GM23248 (cell line): ENCODE data around the gene CEBPZOS. TPM values are rescaled to one million over a fixed set of nuclear protein-coding genes. Genes with fewer than 3 reads are reported as not detected.

Source experiments
- DNase-seq: peaks from one replicate; pipeline ENCODE4 v3.0.0-alpha.2; 2015
- H2AFZ ChIP-seq: fragments of 200-600 bp; sonication (generic); 2 replicates; pipeline ENCODE4 v1.6.1; 2016; ENCODE audit warnings: antibody characterized with exemption
- H3F3A ChIP-seq: fragments of 200-600 bp; sonication (generic); 2 replicates; pipeline ENCODE4 v1.6.1; 2016; ENCODE audit warnings: mild to moderate bottlenecking, antibody characterized with exemption, mixed run types; ENCODE audit not compliant: insufficient read depth
- H3K27ac ChIP-seq: fragments of 200-600 bp; sonication (generic); 2 replicates; pipeline ENCODE4 v1.5.1; 2016; ENCODE audit warnings: mild to moderate bottlenecking
- H3K27me3 ChIP-seq: fragments of 200-600 bp; sonication (generic); replicated peaks from 2 replicates; pipeline ENCODE4 v1.6.1; 2016; ENCODE audit warnings: mild to moderate bottlenecking; ENCODE audit not compliant: insufficient read depth
- H3K36me3 ChIP-seq: fragments of 200-600 bp; sonication (generic); 2 replicates; pipeline ENCODE4 v1.6.1; 2016; ENCODE audit warnings: low read depth, mild to moderate bottlenecking
- H3K4me1 ChIP-seq: fragments of 200-600 bp; sonication (generic); 2 replicates; pipeline ENCODE4 v1.6.1; 2016; ENCODE audit warnings: mild to moderate bottlenecking; ENCODE audit not compliant: insufficient read depth
- H3K4me2 ChIP-seq: fragments of 200-600 bp; sonication (generic); one replicate; pipeline ENCODE4 v1.6.1; 2016; ENCODE audit warnings: mild to moderate bottlenecking; ENCODE audit not compliant: unreplicated experiment
- H3K4me3 ChIP-seq: fragments of 200-600 bp; sonication (generic); 2 replicates; pipeline ENCODE4 v1.5.1; 2016; ENCODE audit warnings: mild to moderate bottlenecking
- H3K79me2 ChIP-seq: fragments of 200-600 bp; sonication (generic); 2 replicates; pipeline ENCODE4 v1.6.1; 2016; ENCODE audit warnings: mild to moderate bottlenecking; ENCODE audit not compliant: insufficient read depth
- H3K9ac ChIP-seq: fragments of 200-600 bp; sonication (generic); 2 replicates; pipeline ENCODE4 v1.6.1; 2016; ENCODE audit warnings: mild to moderate bottlenecking
- H3K9me2 ChIP-seq: fragments of 200-600 bp; sonication (generic); 2 replicates; pipeline ENCODE4 v1.6.1; 2016; ENCODE audit warnings: mixed run types, mild to moderate bottlenecking, moderate library complexity; ENCODE audit not compliant: insufficient read depth
- H3K9me3 ChIP-seq: fragments of 200-600 bp; sonication (generic); one replicate; pipeline ENCODE4 v1.6.1; 2017; ENCODE audit warnings: low read depth
- H4K20me1 ChIP-seq: fragments of 200-600 bp; sonication (generic); 2 replicates; pipeline ENCODE4 v1.6.0; 2016; ENCODE audit not compliant: insufficient read depth
- EZH2 ChIP-seq: fragments of 200-600 bp; sonication (generic); IDR thresholded peaks from 2 replicates; pipeline ENCODE4 v1.6.1; 2018; ENCODE audit warnings: antibody characterized with exemption, mild to moderate bottlenecking; ENCODE audit not compliant: insufficient read depth, poor library complexity, severe bottlenecking
- EZH2phosphoT487 ChIP-seq: fragments of 200-600 bp; sonication (generic); IDR thresholded peaks from 2 replicates; pipeline ENCODE4 v1.6.1; 2018; ENCODE audit warnings: antibody characterized with exemption, moderate library complexity, mild to moderate bottlenecking, low read depth; ENCODE audit not compliant: insufficient read depth
- WGBS, 2 experiments: methylation state at CpG; one replicate each; pipeline ENCODE4 v1.1.6; 2015 to 2017; ENCODE audit warnings: low lambda C conversion rate in 2 of 2, low coverage in 1 of 2; ENCODE audit errors: missing lambda C conversion rate in 2 of 2; 5-methylcytosine and 5-hydroxymethylcytosine counted together
- in situ Hi-C: fragments of 300-500 bp; cut with MboI; formaldehyde crosslinking; loops from 2 replicates; pipeline ENCODE4 v1.15.0; 2020
- polyA plus RNA-seq: library from polyadenylated mRNA; unstranded; fragments of >200 nt; fragmentation: Nextera tagmentation; extraction: Ambion mirVana; gene quantifications from 2 replicates; pipeline ENCODE4 v1.2.1, GENCODE V29; 2016
- total RNA-seq: library from RNA; depleted of rRNA; stranded (reverse); fragments of >200 nt; shearing (Covaris generic); gene quantifications from 2 replicates; pipeline ENCODE4 v1.2.3, GENCODE V29; 2014; rRNA removed

Gene CEBPZOS
- total and polyA plus RNA-seq, 2 experiments from 2014 or later = 19.0 to 39.9 TPM

DNA sequence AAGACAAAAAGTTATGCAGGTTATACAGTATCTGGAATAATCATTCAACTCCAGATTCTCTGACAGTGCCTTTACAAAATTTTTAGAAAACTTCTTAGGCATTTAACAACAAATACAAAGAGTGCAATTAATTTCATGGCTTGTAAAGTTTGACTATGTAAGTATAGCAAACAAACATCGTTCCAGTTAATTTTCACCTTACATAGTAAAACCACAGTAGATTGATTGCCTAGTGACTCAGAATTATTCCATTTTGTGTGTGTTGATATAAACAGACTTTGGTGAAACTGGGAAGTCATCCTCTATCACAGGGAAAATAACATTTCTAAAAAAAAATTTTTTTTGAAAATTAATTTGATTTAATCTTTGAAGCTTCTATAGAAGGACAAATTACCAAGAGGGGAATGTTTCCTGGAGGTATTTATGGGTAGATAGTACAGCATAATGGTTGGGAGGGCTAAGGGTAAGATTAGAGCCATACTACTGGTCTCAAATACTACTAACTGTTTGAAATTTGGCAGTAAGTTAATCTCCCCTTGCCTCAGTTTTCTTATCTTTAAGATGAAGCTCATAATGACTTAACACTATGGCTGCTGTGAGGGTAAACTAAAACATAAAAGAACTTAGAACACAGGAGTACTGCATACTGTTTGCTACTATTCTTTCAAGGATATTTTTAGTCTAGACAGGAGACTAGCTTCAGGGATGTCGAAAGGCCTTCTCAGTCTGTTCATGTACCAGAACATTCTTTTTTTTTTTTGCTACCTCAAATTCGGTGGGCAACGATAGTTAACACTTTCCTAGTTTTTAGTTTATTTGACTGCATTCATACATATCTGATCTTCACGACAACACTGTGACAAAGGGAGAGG, 54.8 kb downstream of the CEBPZOS start:
- Histone ChIP-seq H3K9me2 (no peaks in the 10 kb centered on the region), H3K36me3 (peaks cover 76% of the 10 kb centered on the region), H3K4me1 (no peaks in the 10 kb centered on the region), H3K27me3 (no peaks in the 10 kb centered on the region), H4K20me1 (no peaks in the 10 kb centered on the region), H3K9me3 (no peaks in the 10 kb centered on the region), H3K27ac (no peak overlapping the region), H3K4me2 (no peak overlapping the region), H3K4me3 (no peak overlapping the region), H3K79me2 (no peaks in the 10 kb centered on the region), H3F3A (peaks cover 6% of the 10 kb centered on the region; the same call in 1 of the 2 replicates), H2AFZ (no peak overlapping the region), H3K9ac (no peak overlapping the region)
- in situ Hi-C loops = no loop called here
- DNase-seq = no peak
- WGBS, 2 experiments = 89 to 92% methylated on average over 5 of the region's 5 CpGs
- TF ChIP-seq EZH2phosphoT487 = no peak
- no peak for TF ChIP-seq EZH2

Other genes with a start within 250 kb of the CEBPZOS start
- 12.1 and 12.8 TPM in 2 replicates for gene STRN, start 230.0 kb upstream of the CEBPZOS start, total RNA-seq
- gene STRN, start 230.0 kb upstream of the CEBPZOS start, polyA plus RNA-seq = 5.8 and 6.5 TPM in 2 replicates
- 17.0 and 21.4 TPM in 2 replicates for gene HEATR5B, start 112.1 kb upstream of the CEBPZOS start, total RNA-seq
- 4.7 and 5.3 TPM in 2 replicates for gene HEATR5B, start 112.1 kb upstream of the CEBPZOS start, polyA plus RNA-seq
- gene GPATCH11, start 112.0 kb upstream of the CEBPZOS start, total RNA-seq = 7.2 and 8.6 TPM in 2 replicates
- 4.4 and 4.9 TPM in 2 replicates for gene GPATCH11, start 112.0 kb upstream of the CEBPZOS start, polyA plus RNA-seq
- gene EIF2AK2, start 39.5 kb upstream of the CEBPZOS start, total RNA-seq = 30.9 and 63.1 TPM in 2 replicates
- 35.9 and 43.8 TPM in 2 replicates for gene EIF2AK2, start 39.5 kb upstream of the CEBPZOS start, polyA plus RNA-seq
- gene SULT6B1, start 7.8 kb upstream of the CEBPZOS start, total RNA-seq = not detected in 2 replicates
- gene SULT6B1, start 7.8 kb upstream of the CEBPZOS start, polyA plus RNA-seq = not detected in 2 replicates
- gene CEBPZ, start 35.1 kb downstream of the CEBPZOS start, total RNA-seq = 34.0 and 35.0 TPM in 2 replicates
- 22.6 and 23.0 TPM in 2 replicates for gene CEBPZ, start 35.1 kb downstream of the CEBPZOS start, polyA plus RNA-seq
- 14.8 and 25.2 TPM in 2 replicates for gene NDUFAF7, start 35.2 kb downstream of the CEBPZOS start, total RNA-seq
- 15.2 and 16.4 TPM in 2 replicates for gene NDUFAF7, start 35.2 kb downstream of the CEBPZOS start, polyA plus RNA-seq
- gene PRKD3, start 128.3 kb downstream of the CEBPZOS start, total RNA-seq = 52.9 and 74.0 TPM in 2 replicates
- gene PRKD3, start 128.3 kb downstream of the CEBPZOS start, polyA plus RNA-seq = 16.7 and 19.7 TPM in 2 replicates
- 37.4 and 37.5 TPM in 2 replicates for gene QPCT, start 148.1 kb downstream of the CEBPZOS start, total RNA-seq
- 48.5 and 51.4 TPM in 2 replicates for gene QPCT, start 148.1 kb downstream of the CEBPZOS start, polyA plus RNA-seq